Measurements from ENCODE around the gene STAMBP. TPM values are rescaled to one million over a fixed set of nuclear protein-coding genes. Genes with fewer than 3 reads are reported as not detected.

STAMBP gene
- total RNA-seq, 2 experiments from 2014 or later: 51.1 to 51.2 TPM

DNA sequence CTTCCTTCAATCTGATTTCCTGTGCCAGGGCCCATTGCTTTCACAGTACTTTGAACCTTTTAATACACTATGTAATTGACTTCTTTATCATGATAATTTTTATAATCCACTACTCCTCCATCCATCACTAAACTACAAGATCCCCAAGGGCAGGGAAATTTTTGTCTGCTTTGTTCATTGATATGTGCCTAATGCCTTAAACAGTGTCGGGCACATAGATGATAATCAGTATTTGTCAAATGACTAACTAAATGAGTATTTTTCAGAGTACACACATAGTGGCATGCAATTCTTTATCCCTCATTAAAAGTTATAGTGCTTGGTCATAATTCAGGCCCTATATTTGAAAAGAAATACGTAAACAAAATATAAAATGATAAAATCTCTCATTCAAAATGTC, 5.3 kb upstream of the STAMBP start:
- H3K4me1 Mint-ChIP-seq: peaks cover 17% of the 10 kb centered on the region
- DNase-seq: no peak
- CTCF ChIA-PET: interaction anchor here (1.0 to 7.6 kb wide), 31 partner anchors 8 to 708 kb away, joined by 3 to 127 read pairs (median 5); partner anchors contain the start of genes BOLA3, MOB1A and MTHFD2
- POLR2A ChIA-PET: interaction anchor here (1.1 kb wide), 1 partner anchor 324 kb away, joined by 3 read pairs; the partner anchor contains the start of gene BOLA3
- peaks cover 2% of the 10 kb centered on the region for H3K27me3 Mint-ChIP-seq
- H3K9me3 Mint-ChIP-seq: no peaks in the 10 kb centered on the region
- no peaks in the 10 kb centered on the region for H3K36me3 Mint-ChIP-seq (ENCODE audit: low read depth)
- H3K27ac Mint-ChIP-seq: no peak overlapping the region
- no peak overlapping the region for H3K4me3 Mint-ChIP-seq

DNA sequence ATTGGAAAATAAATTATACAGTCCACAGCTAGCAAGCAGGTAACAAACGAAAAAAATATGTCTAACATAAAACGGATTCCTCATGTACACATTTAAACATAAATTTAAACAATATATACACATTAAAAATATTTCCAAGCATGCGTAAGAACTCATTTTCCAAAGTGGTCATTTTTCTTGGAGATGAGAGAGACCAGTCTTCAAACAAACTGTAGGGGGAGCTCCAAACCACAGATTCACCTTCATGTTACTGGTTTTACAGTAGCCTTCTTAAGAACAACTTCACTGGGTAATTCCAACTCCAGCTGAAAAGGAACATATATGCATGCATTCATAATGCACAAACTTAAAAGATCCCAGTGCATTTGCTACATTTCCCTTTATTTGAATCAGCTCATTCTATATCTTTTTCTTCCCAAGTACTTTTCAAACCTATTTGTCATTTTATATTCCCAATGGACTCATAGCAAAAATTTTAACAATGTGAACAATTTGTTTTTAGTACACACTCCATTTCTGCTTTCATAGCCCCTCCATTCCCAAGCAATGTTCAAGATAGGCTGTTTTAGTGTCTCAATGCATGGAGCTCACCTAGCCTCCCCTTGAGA, 4.7 kb upstream of the STAMBP start:
- Mint-ChIP-seq H3K9me3 (no peaks in the 10 kb centered on the region), H3K36me3 (ENCODE audit: low read depth) (peaks cover 3% of the 10 kb centered on the region), H3K27me3 (peaks cover 2% of the 10 kb centered on the region), H3K4me3 (no peak overlapping the region), H3K4me1 (peaks cover 20% of the 10 kb centered on the region), H3K27ac (no peak overlapping the region)
- ChIA-PET POLR2A (interaction anchor here (1.1 kb wide), 1 partner anchor 323 kb away, joined by 3 read pairs; the partner anchor contains the start of gene BOLA3), CTCF (interaction anchor here (0.8 to 7.6 kb wide), 34 partner anchors 9 to 707 kb away, joined by 3 to 127 read pairs (median 5); partner anchors contain the start of genes BOLA3, MOB1A and MTHFD2)
- DNase-seq: no peak

DNA sequence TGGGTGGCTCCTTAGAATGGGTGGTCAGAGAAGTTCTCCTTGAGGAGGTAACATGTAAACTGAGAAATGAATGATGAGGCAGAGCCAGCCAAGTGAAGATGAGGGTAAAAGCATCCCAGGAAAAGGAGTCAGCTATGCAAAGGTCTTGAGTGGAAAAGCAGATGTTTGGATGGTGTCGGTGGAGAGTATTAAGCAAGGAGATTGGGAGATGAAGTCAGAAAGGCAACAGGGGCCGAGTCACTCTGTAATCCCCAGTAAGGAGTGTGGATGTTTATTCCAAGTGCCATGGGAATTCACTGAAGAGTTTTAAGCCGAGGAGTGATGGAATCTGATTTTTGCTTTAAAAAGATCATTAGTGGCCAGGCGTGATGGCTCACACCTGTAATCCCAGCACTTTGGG, 3.4 kb upstream of the STAMBP start:
- Mint-ChIP-seq H3K27ac (no peak overlapping the region), H3K9me3 (no peaks in the 10 kb centered on the region), H3K36me3 (ENCODE audit: low read depth) (peaks cover 10% of the 10 kb centered on the region), H3K4me1 (peaks cover 31% of the 10 kb centered on the region), H3K27me3 (peaks cover 2% of the 10 kb centered on the region), H3K4me3 (no peak overlapping the region)
- ChIA-PET POLR2A (no interaction called here), CTCF (interaction anchor here (1.5 to 7.6 kb wide), 6 partner anchors 13 to 576 kb away, joined by 4 to 127 read pairs (median 8); partner anchors contain the start of gene BOLA3)
- DNase-seq: no peak

DNA sequence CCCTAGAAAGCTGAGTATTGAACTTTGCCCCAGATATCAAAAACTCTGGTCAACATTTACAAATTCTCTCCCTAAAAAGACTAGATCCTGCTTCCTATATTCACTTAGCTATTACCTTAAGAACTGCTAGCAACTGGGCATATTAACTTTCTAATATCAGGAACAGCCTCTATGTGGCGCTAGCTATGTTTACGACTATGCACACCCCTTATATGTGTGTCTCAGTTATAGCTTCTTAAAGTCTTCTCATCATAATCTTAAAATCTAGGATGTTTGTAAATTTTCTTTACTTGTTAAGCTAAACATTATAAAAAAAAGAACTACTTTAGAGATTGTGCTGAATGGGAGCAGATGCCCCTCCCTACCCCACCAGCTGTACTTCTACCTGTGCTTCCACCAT, 1.7 kb upstream of the STAMBP start:
- Mint-ChIP-seq H3K4me1 (peaks cover 39% of the 10 kb centered on the region), H3K36me3 (ENCODE audit: low read depth) (peaks cover 20% of the 10 kb centered on the region), H3K9me3 (no peaks in the 10 kb centered on the region), H3K27ac (no peak overlapping the region), H3K4me3 (peak overlapping the region; percentile 62), H3K27me3 (no peaks in the 10 kb centered on the region)
- ChIA-PET POLR2A (interaction anchor here (0.6 to 1.1 kb wide), 5 partner anchors 161 to 372 kb away, joined by 3 to 9 read pairs (median 4); partner anchors contain the start of genes BOLA3 and MTHFD2), CTCF (interaction anchor here (0.6 to 7.6 kb wide), 27 partner anchors 12 to 705 kb away, joined by 3 to 127 read pairs (median 3); partner anchors contain the start of genes BOLA3, DUSP11 and MOB1A)
- DNase-seq: no peak

DNA sequence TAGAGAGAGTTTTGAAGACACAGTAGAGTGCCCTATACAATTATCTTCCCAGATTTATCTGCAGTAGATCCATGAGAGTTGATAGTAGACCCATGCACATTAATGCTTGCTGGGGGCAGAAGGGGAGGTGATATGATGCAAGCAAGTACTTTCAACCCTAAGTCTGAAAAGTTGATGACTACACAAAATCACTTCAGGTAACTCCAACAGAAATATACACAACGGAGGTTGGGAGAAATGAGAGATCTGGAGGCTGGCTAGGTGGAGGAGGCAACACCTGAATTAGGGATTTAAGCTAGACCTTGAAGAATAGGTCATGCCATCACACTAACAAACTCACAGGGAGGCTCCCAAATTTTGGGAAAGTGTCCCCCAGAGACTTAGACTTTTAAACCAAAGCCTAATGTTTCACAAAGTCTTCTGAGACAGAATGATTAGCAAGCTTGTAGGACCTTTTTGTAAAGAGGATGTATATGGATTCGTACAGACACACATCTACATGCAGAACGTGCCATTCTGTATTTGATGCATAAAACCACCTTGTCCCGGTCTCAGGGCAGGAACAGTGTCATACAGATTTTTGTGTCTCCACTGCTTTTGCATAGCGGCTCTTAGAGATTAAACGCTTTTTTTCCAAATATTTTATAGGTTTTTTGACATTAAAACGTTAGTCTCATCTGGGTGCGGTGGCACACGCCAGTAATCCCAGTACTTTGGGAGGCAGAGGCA, 937 bp upstream of the STAMBP start:
- peaks cover 28% of the 10 kb centered on the region for H3K36me3 Mint-ChIP-seq (ENCODE audit: low read depth)
- CTCF ChIA-PET: interaction anchor here (0.6 to 7.6 kb wide), 35 partner anchors 11 to 704 kb away, joined by 3 to 127 read pairs (median 3); partner anchors contain the start of genes BOLA3, INO80B, MOB1A and TPRKB
- no peaks in the 10 kb centered on the region for H3K27me3 Mint-ChIP-seq
- H3K4me3 Mint-ChIP-seq: peak overlapping the region; percentile 95
- peak overlapping the region; percentile 2 for H3K27ac Mint-ChIP-seq
- POLR2A ChIA-PET: interaction anchor here (0.6 to 1.5 kb wide), 19 partner anchors 48 to 645 kb away, joined by 3 to 11 read pairs (median 4); partner anchors contain the start of genes BOLA3, DUSP11, MOB1A and MTHFD2
- DNase-seq: no peak
- H3K9me3 Mint-ChIP-seq: peaks cover 5% of the 10 kb centered on the region
- peaks cover 43% of the 10 kb centered on the region for H3K4me1 Mint-ChIP-seq

DNA sequence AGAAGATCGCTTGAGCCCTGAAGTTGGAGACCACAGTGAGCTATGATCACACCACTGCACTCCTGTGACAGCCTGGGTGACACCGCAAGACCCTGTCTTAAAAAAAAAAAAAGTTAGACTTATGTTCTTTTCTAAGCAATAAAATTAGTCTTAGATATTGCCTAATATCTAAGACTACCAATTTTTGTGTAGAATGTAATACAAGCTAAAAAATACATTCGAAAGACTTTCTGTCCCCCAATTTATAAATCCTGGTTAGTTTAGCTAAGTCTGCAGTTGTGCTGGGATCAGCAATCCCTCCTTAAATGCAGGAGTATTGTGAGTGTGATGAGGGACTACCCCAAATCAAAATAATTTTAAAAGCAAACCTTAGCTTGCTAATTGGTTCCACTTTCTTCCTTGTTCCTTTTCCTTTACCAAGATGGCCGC, 358 bp upstream of the STAMBP start:
- peak overlapping the region; percentile 95 for H3K4me3 Mint-ChIP-seq
- POLR2A ChIA-PET: interaction anchor here (0.6 to 1.5 kb wide), 15 partner anchors 49 to 645 kb away, joined by 3 to 11 read pairs (median 4); partner anchors contain the start of genes BOLA3, DUSP11, MOB1A and MTHFD2
- CTCF ChIA-PET: interaction anchor here (0.6 to 7.6 kb wide), 23 partner anchors 47 to 1222 kb away, joined by 3 to 127 read pairs (median 4); partner anchors contain the start of genes BOLA3, INO80B, MOB1A and TPRKB
- peaks cover 31% of the 10 kb centered on the region for H3K36me3 Mint-ChIP-seq (ENCODE audit: low read depth)
- DNase-seq: no peak
- H3K27me3 Mint-ChIP-seq: no peaks in the 10 kb centered on the region
- H3K9me3 Mint-ChIP-seq: peaks cover 6% of the 10 kb centered on the region
- H3K27ac Mint-ChIP-seq: peak overlapping the region; percentile 93
- H3K4me1 Mint-ChIP-seq: peaks cover 43% of the 10 kb centered on the region

DNA sequence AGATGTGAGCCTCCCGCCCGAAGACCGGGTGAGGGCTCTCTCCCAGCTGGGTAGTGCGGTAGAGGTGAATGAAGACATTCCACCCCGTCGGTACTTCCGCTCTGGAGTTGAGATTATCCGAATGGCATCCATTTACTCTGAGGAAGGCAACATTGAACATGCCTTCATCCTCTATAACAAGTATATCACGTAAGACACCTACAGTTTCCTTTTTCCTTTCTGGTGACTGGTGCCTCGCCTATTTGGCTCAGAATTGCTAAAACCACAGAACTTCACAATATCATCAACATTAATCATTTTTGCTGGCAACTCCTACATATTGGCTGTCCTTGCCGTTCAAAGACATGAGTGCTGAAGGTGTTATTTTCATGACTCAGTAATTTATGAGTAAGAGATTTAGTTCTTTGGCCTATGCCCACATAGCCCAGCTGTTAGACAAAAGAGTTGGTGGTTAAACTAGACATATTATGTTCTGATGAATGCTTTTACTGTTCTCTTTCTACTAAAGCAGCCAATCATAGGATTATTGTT, 2.2 kb downstream of the STAMBP start:
- peak overlapping the region; percentile 93 for H3K27ac Mint-ChIP-seq
- DNase-seq: peak; percentile 20
- H3K4me3 Mint-ChIP-seq: peak overlapping the region; percentile 95
- CTCF ChIA-PET: interaction anchor here (1.1 kb wide), 1 partner anchor 21 kb away, joined by 3 read pairs; no protein-coding TSS in a partner anchor
- H3K9me3 Mint-ChIP-seq: peaks cover 6% of the 10 kb centered on the region
- POLR2A ChIA-PET: no interaction called here
- no peaks in the 10 kb centered on the region for H3K27me3 Mint-ChIP-seq
- H3K36me3 Mint-ChIP-seq (ENCODE audit: low read depth): peaks cover 47% of the 10 kb centered on the region
- H3K4me1 Mint-ChIP-seq: peaks cover 50% of the 10 kb centered on the region

DNA sequence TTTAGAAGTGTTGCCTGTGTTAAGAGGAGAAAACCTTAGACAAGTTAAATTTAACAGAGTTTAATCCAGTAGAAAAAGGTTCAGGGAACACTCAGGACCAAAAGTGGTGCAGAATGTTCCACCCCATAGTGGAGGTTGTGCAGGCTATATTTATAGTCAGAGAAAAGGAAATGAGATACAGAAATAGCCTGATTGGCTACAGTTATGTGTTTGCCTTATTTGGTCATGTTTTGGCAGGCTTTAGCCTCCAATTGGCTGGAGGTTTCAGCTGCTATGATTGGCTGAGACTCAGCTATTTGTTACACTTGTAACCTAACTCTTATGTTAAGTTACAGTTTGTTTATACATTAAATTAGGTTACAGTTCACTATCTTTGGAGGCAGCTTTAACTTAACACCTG, 4.2 kb downstream of the STAMBP start:
- H3K27ac Mint-ChIP-seq: no peak overlapping the region
- POLR2A ChIA-PET: no interaction called here
- H3K9me3 Mint-ChIP-seq: peaks cover 6% of the 10 kb centered on the region
- no peak overlapping the region for H3K4me3 Mint-ChIP-seq
- CTCF ChIA-PET: interaction anchor here (1.4 kb wide), 1 partner anchor 10 kb away, joined by 4 read pairs; no protein-coding TSS in a partner anchor
- H3K36me3 Mint-ChIP-seq (ENCODE audit: low read depth): peaks cover 50% of the 10 kb centered on the region
- no peaks in the 10 kb centered on the region for H3K27me3 Mint-ChIP-seq
- DNase-seq: no peak
- H3K4me1 Mint-ChIP-seq: peaks cover 44% of the 10 kb centered on the region

DNA sequence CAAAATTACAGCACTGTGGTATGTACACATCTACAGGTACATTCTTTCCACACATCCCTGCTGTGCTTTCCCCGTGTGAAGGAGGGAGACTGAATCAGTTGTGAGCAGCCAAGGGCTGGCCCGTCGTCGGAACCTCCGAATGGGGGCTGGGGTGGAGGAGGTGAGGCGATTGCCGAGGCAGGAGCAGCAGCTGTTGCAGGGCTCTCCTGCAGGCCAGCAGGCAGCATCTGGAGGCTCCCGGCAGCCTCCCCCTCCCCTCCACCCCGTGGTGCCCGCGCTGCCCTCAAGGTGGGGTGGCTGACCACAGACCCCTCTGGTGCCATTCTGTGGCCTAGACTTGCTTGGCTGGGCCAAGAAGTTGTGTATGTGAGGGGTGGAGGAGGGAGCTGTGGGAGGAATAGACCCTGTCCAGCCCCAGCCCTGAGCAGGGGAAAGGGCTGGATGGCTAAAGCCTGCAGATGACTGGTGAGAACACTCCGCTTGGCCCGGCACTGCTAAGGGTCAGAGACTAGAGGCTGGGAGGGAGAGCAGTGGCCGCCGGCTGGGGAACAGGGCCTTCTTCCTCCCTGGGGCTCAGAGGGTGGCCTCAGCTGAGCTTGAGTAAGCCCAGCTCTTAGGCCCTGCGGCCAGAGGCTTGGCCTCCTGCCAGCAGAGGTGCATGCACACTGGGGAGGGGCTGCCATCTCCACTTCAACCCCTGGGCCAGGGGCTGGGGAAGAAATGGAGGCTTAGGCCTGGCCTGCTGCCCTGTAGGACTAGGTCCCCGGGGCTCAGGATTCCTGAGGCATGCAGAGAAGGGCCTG, 7.6 kb downstream of the STAMBP start:
- no peak overlapping the region for H3K27ac Mint-ChIP-seq
- H3K27me3 Mint-ChIP-seq: no peaks in the 10 kb centered on the region
- H3K4me3 Mint-ChIP-seq: no peak overlapping the region
- ChIA-PET CTCF (no interaction called here), POLR2A (no interaction called here)
- H3K36me3 Mint-ChIP-seq (ENCODE audit: low read depth): peaks cover 48% of the 10 kb centered on the region
- no peak for DNase-seq
- H3K4me1 Mint-ChIP-seq: peaks cover 18% of the 10 kb centered on the region
- peaks cover 6% of the 10 kb centered on the region for H3K9me3 Mint-ChIP-seq

DNA sequence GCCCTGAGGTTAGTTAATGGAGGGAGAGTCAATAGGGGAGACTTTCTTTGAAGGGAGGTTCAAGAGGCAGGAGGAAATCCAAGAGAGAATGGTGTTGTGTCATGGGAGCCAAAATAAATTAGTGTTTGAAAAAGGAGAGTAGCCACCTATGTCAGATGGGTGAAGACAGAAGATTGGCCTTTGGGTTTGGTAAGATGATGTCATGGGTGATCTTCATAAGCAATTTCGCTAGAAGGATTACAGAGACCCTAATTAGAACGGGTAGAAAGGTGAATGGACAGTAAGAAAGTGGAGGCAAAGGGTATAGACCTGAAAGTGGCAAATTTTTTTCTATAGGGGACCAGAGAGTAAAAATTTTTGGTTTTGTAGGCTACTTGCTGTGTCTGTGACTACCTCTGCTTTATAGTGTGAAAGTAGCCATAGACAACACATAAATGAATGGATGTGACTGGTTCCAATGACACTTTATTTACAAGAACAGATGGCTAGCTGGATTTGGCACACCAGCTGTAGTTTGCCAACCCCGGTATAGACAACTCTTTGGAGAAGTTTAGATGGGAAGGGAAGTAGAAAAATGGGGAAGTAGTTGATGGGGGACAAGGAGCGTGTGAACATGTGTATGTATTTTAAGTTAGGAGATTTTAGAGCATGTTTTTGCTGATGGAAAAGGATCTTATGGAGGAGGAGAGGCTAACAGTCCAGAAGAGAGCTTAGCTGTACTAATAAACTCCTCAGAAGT, 9.3 kb downstream of the STAMBP start:
- DNase-seq: no peak
- POLR2A ChIA-PET: no interaction called here
- peaks cover 40% of the 10 kb centered on the region for H3K36me3 Mint-ChIP-seq (ENCODE audit: low read depth)

DNA sequence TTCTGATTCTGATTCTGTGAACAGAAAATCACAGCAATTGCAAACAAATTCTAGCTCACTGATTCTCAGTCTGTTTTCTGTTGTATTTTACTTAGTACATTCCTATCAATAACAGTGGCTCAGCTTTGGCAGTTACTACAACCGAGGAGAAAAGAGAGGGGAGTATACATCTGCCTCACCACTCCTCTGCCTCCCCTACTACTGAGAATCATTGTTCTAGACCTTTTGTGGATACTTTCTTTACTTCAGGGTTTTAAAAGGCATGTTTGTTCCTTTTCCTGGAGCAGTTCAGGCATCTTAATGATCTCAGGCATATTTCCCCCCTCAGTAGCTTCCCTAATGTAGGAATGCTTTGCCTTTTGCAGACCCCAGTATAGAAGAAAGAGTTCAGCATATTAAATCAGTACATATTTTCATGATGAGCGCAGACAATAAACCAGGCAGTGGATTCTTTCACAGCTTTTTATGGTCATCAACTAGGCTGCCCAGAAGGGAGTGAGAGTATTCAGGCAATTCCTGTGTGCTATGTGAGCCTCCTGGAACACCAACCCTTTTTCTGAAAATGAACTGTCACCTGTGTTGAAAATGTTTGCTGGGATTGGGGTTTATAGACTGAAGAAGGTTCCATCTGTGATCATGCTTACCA, 10.3 kb downstream of the STAMBP start:
- Mint-ChIP-seq H3K9me3 (no peaks in the 10 kb centered on the region), H3K4me1 (peaks cover 15% of the 10 kb centered on the region), H3K27ac (no peak overlapping the region), H3K4me3 (no peak overlapping the region), H3K36me3 (ENCODE audit: low read depth) (peaks cover 33% of the 10 kb centered on the region), H3K27me3 (no peaks in the 10 kb centered on the region)
- no peak for DNase-seq
- CTCF ChIA-PET: interaction anchor here (1.0 to 1.9 kb wide), 6 partner anchors 12 to 308 kb away, joined by 3 to 7 read pairs (median 4); no protein-coding TSS in a partner anchor
- POLR2A ChIA-PET: no interaction called here

More for the DNA sequence above, 9.3 kb downstream of the STAMBP start:
- no peak overlapping the region for H3K4me3 Mint-ChIP-seq
- CTCF ChIA-PET: interaction anchor here (1.0 to 1.5 kb wide), 3 partner anchors 14 to 309 kb away, joined by 3 to 7 read pairs (median 3); no protein-coding TSS in a partner anchor
- H3K4me1 Mint-ChIP-seq: peaks cover 15% of the 10 kb centered on the region
- H3K9me3 Mint-ChIP-seq: no peaks in the 10 kb centered on the region
- no peak overlapping the region for H3K27ac Mint-ChIP-seq
- H3K27me3 Mint-ChIP-seq: no peaks in the 10 kb centered on the region
